GM11168 (cell line): Measurements from ENCODE around the gene ZNF568.

Experiments used
- in situ Hi-C: fragments of 300-500 bp; cut with MboI; formaldehyde crosslinking; loops from one replicate; pipeline ENCODE4 v1.12.0; 2022; ENCODE audit warnings: low sequenced_read_pairs; ENCODE audit not compliant: unreplicated experiment

Gene ZNF568

GRCh38 chr19:36997152-36997842 lies 81.2 kb downstream of the ZNF568 start:
- in situ Hi-C loops: no loop called here

GRCh38 chr19:36997843-36998235 lies 81.7 kb downstream of the ZNF568 start:
- in situ Hi-C loops: no loop called here

- in situ Hi-C loops: no loop called here
These were observed 83.2 kb downstream of the ZNF568 start for GRCh38 chr19:36999313-36999712.

- in situ Hi-C loops: no loop called here
These were observed 91.6 kb downstream of the ZNF568 start for GRCh38 chr19:37007587-37008220.

GRCh38 chr19:37009871-37010270 lies 93.7 kb downstream of the ZNF568 start:
- in situ Hi-C loops: no loop called here

- in situ Hi-C loops: no loop called here
These were observed 96.1 kb downstream of the ZNF568 start for GRCh38 chr19:37012093-37012745.

GRCh38 chr19:37014456-37014855 lies 98.3 kb downstream of the ZNF568 start:
- in situ Hi-C loops: no loop called here

- in situ Hi-C loops: no loop called here
These were observed 129.0 kb downstream of the ZNF568 start for GRCh38 chr19:37045140-37045539.
